ENCODE results near the gene DDX43. TPM values are rescaled to one million over a fixed set of nuclear protein-coding genes. Genes with fewer than 3 reads are reported as not detected.

The DDX43 gene
- 0.39 to 0.68 TPM (median 0.60 TPM) in 3 replicates for total RNA-seq (2021)
- percentile 25 among the genes with signal in this experiment for Bru-seq, nascent RNA
- long read RNA-seq, experiment 1, partial matches to known transcripts, result 0 of 3 reads
- long read RNA-seq, experiment 1, other reads (novel, unspliced or antisense), result 1 of 3 reads
- long read RNA-seq, experiment 2, result 0 reads
- long read RNA-seq, experiment 3, partial matches to known transcripts, result 1 of 3 reads
- long read RNA-seq, experiment 3, other reads (novel, unspliced or antisense), result 0 of 3 reads

DNA sequence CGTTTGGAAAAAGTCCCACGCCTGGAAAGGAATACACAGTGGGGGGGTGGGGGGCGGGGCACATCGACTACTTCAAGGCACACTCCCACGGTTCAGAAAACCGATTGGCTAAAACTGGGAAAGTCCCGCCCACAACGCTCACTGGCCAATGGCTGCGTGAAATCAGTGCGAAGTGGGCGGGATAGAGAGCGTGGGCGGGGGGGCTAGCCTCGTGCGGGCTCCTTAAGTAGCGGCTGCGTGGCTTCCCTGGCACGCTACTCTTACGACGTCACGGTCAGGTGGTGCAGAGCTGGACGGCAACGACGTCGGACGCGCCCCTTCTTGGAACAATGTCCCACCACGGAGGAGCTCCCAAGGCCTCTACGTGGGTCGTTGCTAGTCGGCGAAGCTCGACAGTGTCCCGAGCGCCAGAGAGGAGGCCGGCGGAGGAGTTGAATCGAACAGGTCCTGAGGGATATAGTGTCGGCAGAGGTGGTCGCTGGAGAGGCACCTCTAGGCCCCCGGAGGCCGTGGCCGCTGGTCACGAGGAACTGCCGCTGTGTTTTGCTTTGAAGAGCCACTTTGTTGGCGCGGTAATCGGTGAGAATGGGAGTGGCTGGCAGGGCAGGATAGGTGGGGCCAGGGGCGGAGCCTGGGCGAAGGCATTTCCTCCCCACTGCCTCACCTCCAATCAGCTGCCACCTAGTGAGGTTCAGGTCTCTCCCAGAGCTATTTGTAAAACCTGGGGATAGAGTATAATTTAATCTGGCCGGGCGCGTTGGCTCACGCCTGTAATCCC lies at the start of gene DDX43:
TSS of gene DDX43 (plus strand) at position 252 of the 778 bp plus-strand sequence. CDS start at position 330, 78 bp downstream.
- no peak within 1 kb of the TSS for H3K27ac Mint-ChIP-seq
- H3K4me1 Mint-ChIP-seq, result peaks cover 26% of the 10 kb centered on the region
- peaks cover 6% of the 10 kb centered on the region for H3K9me3 Mint-ChIP-seq
- no peak within 1 kb of the TSS for H3K4me3 Mint-ChIP-seq
- H3K36me3 Mint-ChIP-seq, result peaks cover 5% of the 10 kb centered on the region; the same call in 1 of the 2 replicates
- TF ChIP-seq CDX4 (CRISPR knock-in tag; IDR thresholded peaks at IDR 0.05; ENCODE audit: borderline replicate concordance) (no peak), GABPB1 (CRISPR knock-in tag; IDR thresholded peaks at IDR 0.05) (no peak), MYBL2 (CRISPR knock-in tag; IDR thresholded peaks at IDR 0.05) (no peak), ZNF396 (CRISPR knock-in tag; IDR thresholded peaks at IDR 0.05; ENCODE audit: borderline replicate concordance) (no peak), SMAD4 (CRISPR knock-in tag; IDR thresholded peaks at IDR 0.05) (no peak)
- TF ChIP-seq, protein P1, sequence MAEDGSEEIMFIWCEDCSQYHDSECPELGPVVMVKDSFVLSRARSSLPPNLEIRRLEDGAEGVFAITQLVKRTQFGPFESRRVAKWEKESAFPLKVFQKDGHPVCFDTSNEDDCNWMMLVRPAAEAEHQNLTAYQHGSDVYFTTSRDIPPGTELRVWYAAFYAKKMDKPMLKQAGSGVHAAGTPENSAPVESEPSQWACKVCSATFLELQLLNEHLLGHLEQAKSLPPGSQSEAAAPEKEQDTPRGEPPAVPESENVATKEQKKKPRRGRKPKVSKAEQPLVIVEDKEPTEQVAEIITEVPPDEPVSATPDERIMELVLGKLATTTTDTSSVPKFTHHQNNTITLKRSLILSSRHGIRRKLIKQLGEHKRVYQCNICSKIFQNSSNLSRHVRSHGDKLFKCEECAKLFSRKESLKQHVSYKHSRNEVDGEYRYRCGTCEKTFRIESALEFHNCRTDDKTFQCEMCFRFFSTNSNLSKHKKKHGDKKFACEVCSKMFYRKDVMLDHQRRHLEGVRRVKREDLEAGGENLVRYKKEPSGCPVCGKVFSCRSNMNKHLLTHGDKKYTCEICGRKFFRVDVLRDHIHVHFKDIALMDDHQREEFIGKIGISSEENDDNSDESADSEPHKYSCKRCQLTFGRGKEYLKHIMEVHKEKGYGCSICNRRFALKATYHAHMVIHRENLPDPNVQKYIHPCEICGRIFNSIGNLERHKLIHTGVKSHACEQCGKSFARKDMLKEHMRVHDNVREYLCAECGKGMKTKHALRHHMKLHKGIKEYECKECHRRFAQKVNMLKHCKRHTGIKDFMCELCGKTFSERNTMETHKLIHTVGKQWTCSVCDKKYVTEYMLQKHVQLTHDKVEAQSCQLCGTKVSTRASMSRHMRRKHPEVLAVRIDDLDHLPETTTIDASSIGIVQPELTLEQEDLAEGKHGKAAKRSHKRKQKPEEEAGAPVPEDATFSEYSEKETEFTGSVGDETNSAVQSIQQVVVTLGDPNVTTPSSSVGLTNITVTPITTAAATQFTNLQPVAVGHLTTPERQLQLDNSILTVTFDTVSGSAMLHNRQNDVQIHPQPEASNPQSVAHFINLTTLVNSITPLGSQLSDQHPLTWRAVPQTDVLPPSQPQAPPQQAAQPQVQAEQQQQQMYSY (CRISPR knock-in tag; IDR thresholded peaks at IDR 0.05), result peak; percentile 81
- ChIA-PET POLR2A (interaction anchor here (1.2 kb wide), 1 partner anchor 127 kb away, joined by 4 read pairs; no protein-coding TSS in a partner anchor), CTCF (interaction anchor here (1.2 to 1.3 kb wide), 2 partner anchors 68 to 109 kb away, joined by 3 to 4 read pairs; no protein-coding TSS in a partner anchor)
- DNase-seq (ENCODE audit: low spot score) (peak; percentile 48), ATAC-seq (peak; percentile 87)
- peaks cover 12% of the 10 kb centered on the region for H3K27me3 Mint-ChIP-seq (ENCODE audit: low read depth)

DNA sequence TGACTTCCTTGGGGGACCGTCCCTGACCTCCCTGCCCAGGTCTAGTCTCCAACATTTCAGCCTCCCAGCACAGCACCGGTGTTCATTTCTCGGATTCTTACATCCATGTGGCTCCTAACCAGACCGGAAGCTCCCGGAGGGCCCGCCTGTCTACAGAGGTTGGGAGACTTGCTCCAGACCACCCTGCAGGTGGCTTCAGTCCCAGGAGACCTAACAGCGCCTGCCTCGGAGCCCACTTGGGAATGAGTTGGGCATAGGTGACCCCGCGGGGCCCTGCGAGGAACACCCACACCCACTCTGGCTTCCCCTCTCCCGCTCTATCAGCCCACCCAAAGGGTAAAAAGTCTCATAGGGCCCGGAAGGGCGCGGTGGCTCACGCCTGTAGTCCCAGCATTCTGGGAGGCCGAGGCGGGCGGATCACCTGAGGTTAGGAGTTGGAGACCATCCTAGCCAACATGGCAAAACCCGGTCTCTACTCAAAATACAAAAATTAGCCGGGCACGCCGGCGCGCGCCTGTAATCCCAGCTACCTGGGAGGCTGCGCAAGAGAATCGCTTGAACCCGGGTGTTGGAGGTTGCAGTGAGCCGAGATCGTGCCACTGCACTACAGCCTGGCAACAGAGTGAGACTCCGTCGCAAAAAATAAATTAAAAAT lies 46.0 kb upstream of the DDX43 start:
- DNase-seq (ENCODE audit: low spot score), result peak; percentile 46
- CTCF ChIA-PET, result interaction anchor here (0.9 to 3.1 kb wide), 10 partner anchors 13 to 63 kb away, joined by 3 to 17 read pairs (median 6); no protein-coding TSS in a partner anchor
- Mint-ChIP-seq H3K27me3 (ENCODE audit: low read depth) (peaks cover 8% of the 10 kb centered on the region), H3K9me3 (no peaks in the 10 kb centered on the region), H3K4me1 (peaks cover 59% of the 10 kb centered on the region), H3K36me3 (peaks cover 2% of the 10 kb centered on the region; the same call in 1 of the 2 replicates), H3K27ac (peak overlapping the region; percentile 93), H3K4me3 (0 out of 2 replicates have a peak overlapping the region, but pooled peaks have one; percentile 16)
- POLR2A ChIA-PET, result interaction anchor here (0.6 to 1.5 kb wide), 3 partner anchors 40 to 165 kb away, joined by 4 to 5 read pairs (median 5); no protein-coding TSS in a partner anchor
- peak; percentile 43 for ATAC-seq
- TF ChIP-seq NFYB (CRISPR knock-in tag; conservative IDR thresholded peaks at IDR 0.05; ENCODE audit: low read depth), result no peak
- TF ChIP-seq RELA (CRISPR knock-in tag; IDR thresholded peaks at IDR 0.05; ENCODE audit: borderline replicate concordance), result no peak
- TF ChIP-seq, protein P2, sequence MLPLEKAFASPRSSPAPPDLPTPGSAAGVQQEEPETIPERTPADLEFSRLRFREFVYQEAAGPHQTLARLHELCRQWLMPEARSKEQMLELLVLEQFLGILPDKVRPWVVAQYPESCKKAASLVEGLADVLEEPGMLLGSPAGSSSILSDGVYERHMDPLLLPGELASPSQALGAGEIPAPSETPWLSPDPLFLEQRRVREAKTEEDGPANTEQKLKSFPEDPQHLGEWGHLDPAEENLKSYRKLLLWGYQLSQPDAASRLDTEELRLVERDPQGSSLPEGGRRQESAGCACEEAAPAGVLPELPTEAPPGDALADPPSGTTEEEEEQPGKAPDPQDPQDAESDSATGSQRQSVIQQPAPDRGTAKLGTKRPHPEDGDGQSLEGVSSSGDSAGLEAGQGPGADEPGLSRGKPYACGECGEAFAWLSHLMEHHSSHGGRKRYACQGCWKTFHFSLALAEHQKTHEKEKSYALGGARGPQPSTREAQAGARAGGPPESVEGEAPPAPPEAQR (CRISPR knock-in tag; IDR thresholded peaks at IDR 0.05), result no peak
- TF ChIP-seq MAX (CRISPR knock-in tag; IDR thresholded peaks at IDR 0.05), result peak; percentile 67
- TF ChIP-seq, protein P3, sequence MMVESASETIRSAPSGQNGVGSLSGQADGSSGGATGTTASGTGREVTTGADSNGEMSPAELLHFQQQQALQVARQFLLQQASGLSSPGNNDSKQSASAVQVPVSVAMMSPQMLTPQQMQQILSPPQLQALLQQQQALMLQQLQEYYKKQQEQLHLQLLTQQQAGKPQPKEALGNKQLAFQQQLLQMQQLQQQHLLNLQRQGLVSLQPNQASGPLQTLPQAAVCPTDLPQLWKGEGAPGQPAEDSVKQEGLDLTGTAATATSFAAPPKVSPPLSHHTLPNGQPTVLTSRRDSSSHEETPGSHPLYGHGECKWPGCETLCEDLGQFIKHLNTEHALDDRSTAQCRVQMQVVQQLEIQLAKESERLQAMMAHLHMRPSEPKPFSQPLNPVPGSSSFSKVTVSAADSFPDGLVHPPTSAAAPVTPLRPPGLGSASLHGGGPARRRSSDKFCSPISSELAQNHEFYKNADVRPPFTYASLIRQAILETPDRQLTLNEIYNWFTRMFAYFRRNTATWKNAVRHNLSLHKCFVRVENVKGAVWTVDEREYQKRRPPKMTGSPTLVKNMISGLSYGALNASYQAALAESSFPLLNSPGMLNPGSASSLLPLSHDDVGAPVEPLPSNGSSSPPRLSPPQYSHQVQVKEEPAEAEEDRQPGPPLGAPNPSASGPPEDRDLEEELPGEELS (CRISPR knock-in tag; IDR thresholded peaks at IDR 0.05), result no peak
- TF ChIP-seq, protein P4, sequence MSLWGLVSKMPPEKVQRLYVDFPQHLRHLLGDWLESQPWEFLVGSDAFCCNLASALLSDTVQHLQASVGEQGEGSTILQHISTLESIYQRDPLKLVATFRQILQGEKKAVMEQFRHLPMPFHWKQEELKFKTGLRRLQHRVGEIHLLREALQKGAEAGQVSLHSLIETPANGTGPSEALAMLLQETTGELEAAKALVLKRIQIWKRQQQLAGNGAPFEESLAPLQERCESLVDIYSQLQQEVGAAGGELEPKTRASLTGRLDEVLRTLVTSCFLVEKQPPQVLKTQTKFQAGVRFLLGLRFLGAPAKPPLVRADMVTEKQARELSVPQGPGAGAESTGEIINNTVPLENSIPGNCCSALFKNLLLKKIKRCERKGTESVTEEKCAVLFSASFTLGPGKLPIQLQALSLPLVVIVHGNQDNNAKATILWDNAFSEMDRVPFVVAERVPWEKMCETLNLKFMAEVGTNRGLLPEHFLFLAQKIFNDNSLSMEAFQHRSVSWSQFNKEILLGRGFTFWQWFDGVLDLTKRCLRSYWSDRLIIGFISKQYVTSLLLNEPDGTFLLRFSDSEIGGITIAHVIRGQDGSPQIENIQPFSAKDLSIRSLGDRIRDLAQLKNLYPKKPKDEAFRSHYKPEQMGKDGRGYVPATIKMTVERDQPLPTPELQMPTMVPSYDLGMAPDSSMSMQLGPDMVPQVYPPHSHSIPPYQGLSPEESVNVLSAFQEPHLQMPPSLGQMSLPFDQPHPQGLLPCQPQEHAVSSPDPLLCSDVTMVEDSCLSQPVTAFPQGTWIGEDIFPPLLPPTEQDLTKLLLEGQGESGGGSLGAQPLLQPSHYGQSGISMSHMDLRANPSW (CRISPR knock-in tag; conservative IDR thresholded peaks at IDR 0.05; ENCODE audit: low read depth), result no peak
- no peak; the same call in 1 of the 2 replicates for TF ChIP-seq ZNF121 (CRISPR knock-in tag; IDR thresholded peaks at IDR 0.05)
- TF ChIP-seq ZBTB43 (CRISPR knock-in tag; IDR thresholded peaks at IDR 0.05), result no peak
- no peak for TF ChIP-seq FOXJ3 (CRISPR knock-in tag; IDR thresholded peaks at IDR 0.05; ENCODE audit: borderline replicate concordance)
- 0 out of 2 replicates have a peak, but pooled peaks have one; percentile 45 for TF ChIP-seq TEAD1 (CRISPR knock-in tag; IDR thresholded peaks at IDR 0.05)

Data from WTC11 (cell line).